Measurements from ENCODE around the gene ARID4B. TPM values are rescaled to one million over a fixed set of nuclear protein-coding genes. Genes with fewer than 3 reads are reported as not detected.

ARID4B gene
- total RNA-seq, 1 experiment from 2014 or later: 28.3 TPM

DNA sequence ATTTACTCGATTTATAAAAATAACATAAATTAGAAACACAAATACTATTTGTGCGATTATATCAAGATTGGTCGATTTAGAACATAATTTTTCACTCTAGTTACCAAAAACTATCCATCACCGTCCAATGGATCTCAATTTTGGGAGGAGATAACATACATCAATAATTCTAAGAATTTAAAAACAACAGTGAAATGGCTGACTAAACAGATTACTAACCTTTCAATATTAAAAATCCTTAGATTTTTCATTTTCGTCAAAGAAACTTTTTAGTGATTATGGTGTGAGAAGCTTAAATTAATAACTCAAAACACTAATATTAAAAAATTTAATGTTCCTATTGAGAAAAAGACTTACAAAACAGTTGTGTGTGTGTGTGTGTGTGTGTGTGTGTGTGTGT is 91.9 kb downstream of the ARID4B start (continued):
- no peak for TF ChIP-seq SP1 (IDR thresholded peaks at IDR 0.05; ENCODE audit: low read depth)
- no peak for TF ChIP-seq EZH2 (IDR thresholded peaks at IDR 0.05)
- TF ChIP-seq CTCF (IDR thresholded peaks at IDR 0.05 in 2 of 3, conservative IDR thresholded peaks at IDR 0.05 in 1 of 3; ENCODE audit: borderline replicate concordance in 1 of 3, insufficient read depth in 1 of 3, low read depth in 2 of 3, low read length in 2 of 3): no peak

DNA sequence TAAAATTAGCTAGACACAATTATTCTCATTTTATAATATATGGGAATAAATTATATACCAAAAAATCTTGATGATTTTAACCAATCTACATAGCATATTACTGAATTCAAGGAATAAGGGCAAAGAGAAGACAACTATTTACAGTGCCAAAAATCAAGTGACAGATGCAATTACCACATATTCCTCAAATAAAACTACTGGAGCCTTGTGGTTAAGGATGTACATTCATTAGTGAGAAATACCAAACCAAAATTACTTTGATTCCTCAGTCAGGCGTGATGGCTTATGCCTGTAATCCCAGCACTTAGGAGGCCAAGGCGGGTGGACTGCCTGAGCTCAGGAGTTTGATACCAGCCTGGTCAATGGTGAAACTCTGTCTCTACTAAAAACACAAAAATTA is 98.1 kb downstream of the ARID4B start:
- ChIA-PET RAD21 (ENCODE audit: low non-redundant PET in 1 of 2, low total read pairs in 2 of 2, uncharacterized antibody in 2 of 2, unreplicated experiment in 2 of 2) (no interaction called here), CTCF (interaction anchor here (0.6 kb wide), 1 partner anchor 535 kb away, joined by 3 read pairs; no protein-coding TSS in a partner anchor), POLR2A (interaction anchor here (0.6 kb wide), 1 partner anchor 190 kb away, joined by 3 read pairs; no protein-coding TSS in a partner anchor)
- Histone ChIP-seq H3K27ac (ENCODE audit: low read depth, low read length) (no peak overlapping the region), H2AFZ (ENCODE audit: low read depth, low read length, poor library complexity, severe bottlenecking) (no peak overlapping the region), H3K9me2 (ENCODE audit: insufficient read depth) (no peaks in the 10 kb centered on the region), H3K9me3 (ENCODE audit: control insufficient read depth in 1 of 2, insufficient read depth in 1 of 2, low read depth in 1 of 2, low read length in 2 of 2) (no peaks in the 10 kb centered on the region), H3K4me1 (ENCODE audit: control insufficient read depth in 1 of 2, insufficient read depth in 2 of 2, low read length in 2 of 2) (no peaks in the 10 kb centered on the region), H3K79me2 (ENCODE audit: insufficient read depth, low read length) (no peaks in the 10 kb centered on the region), H3K4me2 (ENCODE audit: low read length) (no peak overlapping the region), H3K27me3 (ENCODE audit: insufficient read depth, low read length) (no peaks in the 10 kb centered on the region), H3K36me3 (ENCODE audit: control insufficient read depth in 1 of 2, insufficient read depth in 2 of 2, low read length in 2 of 2) (peaks cover 0 to 17% of the 10 kb centered on the region in 2 experiments; a peak in 2 of 4 replicates), H3K4me3 (replicated peaks in 1 of 2; ENCODE audit: low read depth in 1 of 2, low read length in 2 of 2) (no peak overlapping the region), H3K9ac (ENCODE audit: low read length) (no peak overlapping the region), H4K20me1 (ENCODE audit: insufficient read depth) (no peaks in the 10 kb centered on the region)
- DNase-seq (ENCODE audit: low read depth, low spot score) (no peak), ATAC-seq (no peak)
- BruUV-seq (replicated peaks): no TSS peak
- intact Hi-C loops (cut with micrococcal nuclease): no loop called here
- TF ChIP-seq SRF (IDR thresholded peaks at IDR 0.05; ENCODE audit: low read depth) (no peak), ELF1 (IDR thresholded peaks at IDR 0.05; ENCODE audit: borderline replicate concordance, low read depth) (no peak), ATF3 (IDR thresholded peaks at IDR 0.05) (no peak), CEBPB (IDR thresholded peaks at IDR 0.05; ENCODE audit: low read depth) (no peak), FOSL1 (IDR thresholded peaks at IDR 0.05; ENCODE audit: low read depth) (no peak), RAD21 (IDR thresholded peaks at IDR 0.05; ENCODE audit: low read depth) (no peak), EZH2 (IDR thresholded peaks at IDR 0.05) (no peak), SIN3A (IDR thresholded peaks at IDR 0.05; ENCODE audit: low read depth) (no peak), SP1 (IDR thresholded peaks at IDR 0.05; ENCODE audit: low read depth) (no peak), TCF7L2 (IDR thresholded peaks at IDR 0.05; ENCODE audit: borderline replicate concordance, extremely low read depth, insufficient read depth, insufficient read length) (no peak), REST (IDR thresholded peaks at IDR 0.05; ENCODE audit: low read depth) (no peak), CTCF (IDR thresholded peaks at IDR 0.05 in 2 of 3, conservative IDR thresholded peaks at IDR 0.05 in 1 of 3; ENCODE audit: borderline replicate concordance in 1 of 3, insufficient read depth in 1 of 3, low read depth in 2 of 3, low read length in 2 of 3) (no peak), POLR2AphosphoS5 (IDR thresholded peaks at IDR 0.05; ENCODE audit: low read depth, low read length) (no peak)
- TF ChIP-seq, protein P1, sequence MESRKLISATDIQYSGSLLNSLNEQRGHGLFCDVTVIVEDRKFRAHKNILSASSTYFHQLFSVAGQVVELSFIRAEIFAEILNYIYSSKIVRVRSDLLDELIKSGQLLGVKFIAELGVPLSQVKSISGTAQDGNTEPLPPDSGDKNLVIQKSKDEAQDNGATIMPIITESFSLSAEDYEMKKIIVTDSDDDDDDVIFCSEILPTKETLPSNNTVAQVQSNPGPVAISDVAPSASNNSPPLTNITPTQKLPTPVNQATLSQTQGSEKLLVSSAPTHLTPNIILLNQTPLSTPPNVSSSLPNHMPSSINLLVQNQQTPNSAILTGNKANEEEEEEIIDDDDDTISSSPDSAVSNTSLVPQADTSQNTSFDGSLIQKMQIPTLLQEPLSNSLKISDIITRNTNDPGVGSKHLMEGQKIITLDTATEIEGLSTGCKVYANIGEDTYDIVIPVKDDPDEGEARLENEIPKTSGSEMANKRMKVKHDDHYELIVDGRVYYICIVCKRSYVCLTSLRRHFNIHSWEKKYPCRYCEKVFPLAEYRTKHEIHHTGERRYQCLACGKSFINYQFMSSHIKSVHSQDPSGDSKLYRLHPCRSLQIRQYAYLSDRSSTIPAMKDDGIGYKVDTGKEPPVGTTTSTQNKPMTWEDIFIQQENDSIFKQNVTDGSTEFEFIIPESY (IDR thresholded peaks at IDR 0.05; ENCODE audit: extremely low read depth, insufficient replicate concordance, low read length): no peak
